GM12891 (cell line): ENCODE measurements around the gene KRT24.

Experiments used
- PAX5 ChIP-seq: IDR thresholded peaks from 2 replicates; pipeline ENCODE4 v1.6.1; 2011; ENCODE audit warnings: low read length, moderate library complexity, mild to moderate bottlenecking; ENCODE audit not compliant: insufficient read depth, severe bottlenecking
- POLR2A ChIP-seq: IDR thresholded peaks from 2 replicates; pipeline ENCODE4 v1.6.1; 2011; ENCODE audit warnings: low read depth, low read length, control low read depth
- POLR2AphosphoS5 ChIP-seq: IDR thresholded peaks from 2 replicates; pipeline ENCODE4 v1.6.1; 2011; ENCODE audit warnings: low read depth, low read length, control low read depth
- POU2F2 ChIP-seq: IDR thresholded peaks from 2 replicates; pipeline ENCODE4 v1.6.1; 2011; ENCODE audit warnings: low read depth, mild to moderate bottlenecking, control low read depth, low read length, moderate library complexity
- TAF1 ChIP-seq: IDR thresholded peaks from 2 replicates; pipeline ENCODE4 v1.6.1; 2011; ENCODE audit warnings: low read depth, low read length, control low read depth

DNA sequence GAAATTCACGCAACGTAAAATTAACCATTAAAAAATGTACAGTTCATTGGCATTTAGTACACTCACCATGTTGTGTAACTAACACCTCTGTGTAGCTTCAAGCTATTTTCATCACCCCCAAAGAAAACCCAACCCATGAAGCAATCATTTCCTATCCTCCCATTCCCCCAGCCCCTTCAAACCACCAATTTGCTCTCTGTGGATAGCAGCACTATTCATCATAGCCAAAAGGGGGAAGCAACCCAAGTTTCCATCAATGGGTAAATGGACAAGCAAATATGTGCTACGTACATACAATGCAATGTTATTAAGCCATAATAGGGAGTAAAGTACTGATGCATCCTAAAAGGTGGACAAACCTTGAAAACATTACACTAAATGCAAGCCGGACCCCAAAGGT is 27.6 kb downstream of the KRT24 start:
- no peak for TF ChIP-seq POLR2A
- no peak for TF ChIP-seq TAF1
- TF ChIP-seq POU2F2 = no peak
- TF ChIP-seq POLR2AphosphoS5 = no peak
- TF ChIP-seq PAX5 = no peak
